GM12892 (cell line): ENCODE results near the gene TOMM5.

Experiments used
- DNase-seq: peaks from one replicate; pipeline ENCODE4 v3.0.0; 2011; ENCODE audit not compliant: insufficient read length
- FAIRE-seq: peaks from 2 replicates; lab custom pipeline; 2011; peaks lifted over from hg19 to GRCh38; lab: Jason Lieb, UNC
- POLR2A ChIP-seq: IDR thresholded peaks from 2 replicates; pipeline ENCODE4 v1.6.1; 2011; ENCODE audit warnings: low read depth, low read length, control low read depth
- POLR2AphosphoS5 ChIP-seq: IDR thresholded peaks from 2 replicates; pipeline ENCODE4 v1.6.1; 2011; ENCODE audit warnings: low read depth, low read length, control low read depth
- TAF1 ChIP-seq: IDR thresholded peaks from 2 replicates; pipeline ENCODE4 v1.6.1; 2011; ENCODE audit warnings: low read depth, mild to moderate bottlenecking, control low read depth, low read length, borderline replicate concordance

Gene TOMM5

GRCh38 chr9:37624073-37624472 lies 31.7 kb upstream of the TOMM5 start:
- no peak for DNase-seq
- TF ChIP-seq POLR2AphosphoS5 (no peak), POLR2A (no peak), TAF1 (no peak)
- FAIRE-seq = no peak

GRCh38 chr9:37623267-37623666 lies 30.9 kb upstream of the TOMM5 start:
- no peak for FAIRE-seq
- no peak for TF ChIP-seq TAF1
- TF ChIP-seq POLR2AphosphoS5 = no peak
- TF ChIP-seq POLR2A = no peak
- no peak for DNase-seq

GRCh38 chr9:37622462-37622861 lies 30.1 kb upstream of the TOMM5 start:
- no peak for TF ChIP-seq TAF1
- TF ChIP-seq POLR2AphosphoS5 = no peak
- TF ChIP-seq POLR2A = no peak
- no peak for DNase-seq
- FAIRE-seq = no peak

GRCh38 chr9:37621273-37622121 lies 29.1 kb upstream of the TOMM5 start:
- FAIRE-seq (no peak), DNase-seq (no peak)
- TF ChIP-seq TAF1 = no peak
- no peak for TF ChIP-seq POLR2AphosphoS5
- no peak for TF ChIP-seq POLR2A

GRCh38 chr9:37620396-37620795 lies 28.0 kb upstream of the TOMM5 start:
- FAIRE-seq (no peak), DNase-seq (no peak)
- no peak for TF ChIP-seq POLR2AphosphoS5
- TF ChIP-seq TAF1 = no peak
- TF ChIP-seq POLR2A = no peak

- DNase-seq (no peak), FAIRE-seq (no peak)
Observed at GRCh38 chr9:37619806-37620205, 27.4 kb upstream of the TOMM5 start.

GRCh38 chr9:37618817-37619216 lies 26.4 kb upstream of the TOMM5 start:
- TF ChIP-seq POLR2A (no peak), POLR2AphosphoS5 (no peak), TAF1 (no peak)
- no peak for DNase-seq
- no peak for FAIRE-seq

More at GRCh38 chr9:37619806-37620205, 27.4 kb upstream of the TOMM5 start:
- TF ChIP-seq TAF1 (no peak), POLR2A (no peak), POLR2AphosphoS5 (no peak)

GRCh38 chr9:37617832-37618231 lies 25.4 kb upstream of the TOMM5 start:
- DNase-seq = no peak
- TF ChIP-seq POLR2A (no peak), POLR2AphosphoS5 (no peak), TAF1 (no peak)

GRCh38 chr9:37617161-37617560 lies 24.8 kb upstream of the TOMM5 start:
- TF ChIP-seq POLR2AphosphoS5 (no peak), POLR2A (no peak), TAF1 (no peak)
- FAIRE-seq (no peak), DNase-seq (no peak)

More at GRCh38 chr9:37617832-37618231, 25.4 kb upstream of the TOMM5 start:
- FAIRE-seq = no peak

GRCh38 chr9:37611961-37612360 lies 19.6 kb upstream of the TOMM5 start:
- no peak for FAIRE-seq
- DNase-seq = no peak

GRCh38 chr9:37611014-37611413 lies 18.6 kb upstream of the TOMM5 start:
- TF ChIP-seq TAF1 (no peak), POLR2A (no peak), POLR2AphosphoS5 (no peak)
- FAIRE-seq (no peak), DNase-seq (no peak)

More at GRCh38 chr9:37611961-37612360, 19.6 kb upstream of the TOMM5 start:
- TF ChIP-seq POLR2AphosphoS5 = no peak
- TF ChIP-seq POLR2A = no peak
- no peak for TF ChIP-seq TAF1
